ENCODE results near the gene DERA.
"Not testable (repeated sequence)": the region's sequence is repeated elsewhere in the genome, so short reads cannot be mapped to it uniquely, and the experiment has no call there.

The DERA gene

GRCh38 chr12:16008421-16008824, 97.3 kb downstream of the DERA start:
- Histone ChIP-seq H3K4me3 (no peak overlapping the region), H3K27ac (no peak overlapping the region)
- DNase-seq (ENCODE audit: low spot score) = no peak
- TF ChIP-seq CTCF (IDR thresholded peaks at IDR 0.05) = no peak

GRCh38 chr12:16012117-16012516, 101.0 kb downstream of the DERA start:
- DNase-seq (ENCODE audit: low spot score) = no peak
- Histone ChIP-seq H3K27ac (no peak overlapping the region), H3K4me3 (peak overlapping the region; percentile 43)
- no peak for TF ChIP-seq CTCF (IDR thresholded peaks at IDR 0.05)

GRCh38 chr12:16013722-16014121, 102.6 kb downstream of the DERA start:
- not testable (repeated sequence) for DNase-seq (ENCODE audit: low spot score); H3K27ac ChIP-seq; H3K4me3 ChIP-seq

GRCh38 chr12:16014394-16014793, 103.3 kb downstream of the DERA start:
- not testable (repeated sequence) for H3K27ac ChIP-seq; H3K4me3 ChIP-seq; DNase-seq (ENCODE audit: low spot score)

- no peak for TF ChIP-seq CTCF (IDR thresholded peaks at IDR 0.05)
- Histone ChIP-seq H3K4me3 (no peak overlapping the region), H3K27ac (no peak overlapping the region)
- no peak for DNase-seq (ENCODE audit: low spot score)
Observed at GRCh38 chr12:16016748-16017147, 105.6 kb downstream of the DERA start.

- H3K4me3 ChIP-seq = no peak overlapping the region
- DNase-seq (ENCODE audit: low spot score) = no peak
- H3K27ac ChIP-seq = no peak overlapping the region
- no peak for TF ChIP-seq CTCF (IDR thresholded peaks at IDR 0.05)
Observed at GRCh38 chr12:16018306-16018705, 107.2 kb downstream of the DERA start.

GRCh38 chr12:16019136-16019535, 108.0 kb downstream of the DERA start:
- no peak overlapping the region for H3K27ac ChIP-seq
- TF ChIP-seq CTCF (IDR thresholded peaks at IDR 0.05) = no peak
- DNase-seq (ENCODE audit: low spot score) = no peak
- H3K4me3 ChIP-seq = no peak overlapping the region

GRCh38 chr12:16020031-16020430, 108.9 kb downstream of the DERA start:
- TF ChIP-seq CTCF (IDR thresholded peaks at IDR 0.05) = no peak
- no peak for DNase-seq (ENCODE audit: low spot score)
- no peak overlapping the region for H3K4me3 ChIP-seq
- H3K27ac ChIP-seq = no peak overlapping the region
